Parathyroid adenoma (tissue), 2 donors: ENCODE results near the gene CGREF1.

Experiments
- H2AFZ ChIP-seq: fragments of 300-600 bp; sonication (generic); one replicate; pipeline ENCODE4 v1.7.0; 2017; ENCODE audit warnings: antibody characterized with exemption, mild to moderate bottlenecking
- H3K27ac ChIP-seq: fragments of 300-600 bp; sonication (generic); one replicate; pipeline ENCODE4 v1.7.0; 2017
- H3K27me3 ChIP-seq: fragments of 300-600 bp; sonication (generic); one replicate; pipeline ENCODE4 v1.7.0; 2017; ENCODE audit warnings: low read length; ENCODE audit not compliant: control insufficient read depth, insufficient read depth
- H3K36me3 ChIP-seq: fragments of 300-600 bp; sonication (generic); one replicate; pipeline ENCODE4 v1.7.0; 2017; ENCODE audit warnings: low read length; ENCODE audit not compliant: control insufficient read depth, insufficient read depth
- H3K4me1 ChIP-seq: fragments of 300-600 bp; sonication (generic); one replicate; pipeline ENCODE4 v1.7.0; 2017; ENCODE audit warnings: control low read depth
- H3K4me2 ChIP-seq: fragments of 300-600 bp; sonication (generic); one replicate; pipeline ENCODE4 v1.7.0; 2017; ENCODE audit warnings: low read length
- H3K4me3 ChIP-seq: fragments of 300-600 bp; sonication (generic); one replicate; pipeline ENCODE4 v1.7.0; 2017; ENCODE audit warnings: low read depth, low read length
- H3K79me2 ChIP-seq: fragments of 300-600 bp; sonication (generic); one replicate; pipeline ENCODE4 v1.7.0; 2017; ENCODE audit warnings: control low read depth
- H3K9ac ChIP-seq: fragments of 300-600 bp; sonication (generic); one replicate; pipeline ENCODE4 v1.7.0; 2017; ENCODE audit warnings: mild to moderate bottlenecking
- H3K9me3 ChIP-seq: fragments of 300-600 bp; sonication (generic); one replicate; pipeline ENCODE4 v1.7.0; 2017; ENCODE audit warnings: low read length; ENCODE audit not compliant: control insufficient read depth
- CTCF ChIP-seq: fragments of 300-600 bp; sonication (generic); IDR thresholded peaks from one replicate; pipeline ENCODE4 v1.7.0; 2017; ENCODE audit warnings: antibody characterized with exemption, mild to moderate bottlenecking
- donor health status: primary hyperparathyroidism.

The CGREF1 gene

GRCh38 chr2:27128668-27129571 lies 10.0 kb upstream of the CGREF1 start:
- peaks cover 9% of the 10 kb centered on the region for H3K4me1 ChIP-seq
- H3K27me3 ChIP-seq, result no peaks in the 10 kb centered on the region
- peaks cover 7% of the 10 kb centered on the region for H3K79me2 ChIP-seq
- H3K9me3 ChIP-seq, result no peaks in the 10 kb centered on the region
- no peaks in the 10 kb centered on the region for H3K36me3 ChIP-seq
- H3K4me3 ChIP-seq, result no peak overlapping the region
- no peak overlapping the region for H3K4me2 ChIP-seq
- no peak overlapping the region for H3K9ac ChIP-seq
- H2AFZ ChIP-seq, result no peak overlapping the region
- H3K27ac ChIP-seq, result no peak overlapping the region
- TF ChIP-seq CTCF, result no peak

- H3K27ac ChIP-seq, result no peak overlapping the region
- TF ChIP-seq CTCF, result no peak
- no peaks in the 10 kb centered on the region for H3K36me3 ChIP-seq
- peaks cover 2% of the 10 kb centered on the region for H3K4me1 ChIP-seq
- H3K4me3 ChIP-seq, result no peak overlapping the region
- no peak overlapping the region for H3K4me2 ChIP-seq
- no peak overlapping the region for H3K9ac ChIP-seq
- no peak overlapping the region for H2AFZ ChIP-seq
- no peaks in the 10 kb centered on the region for H3K9me3 ChIP-seq
- H3K27me3 ChIP-seq, result no peaks in the 10 kb centered on the region
- H3K79me2 ChIP-seq, result peaks cover 2% of the 10 kb centered on the region
Measured at GRCh38 chr2:27127883-27128667, 9.1 kb upstream of the CGREF1 start.

GRCh38 chr2:27126252-27126710 lies 7.4 kb upstream of the CGREF1 start:
- H3K4me1 ChIP-seq, result no peaks in the 10 kb centered on the region

GRCh38 chr2:27125104-27125503 lies 6.2 kb upstream of the CGREF1 start:
- Histone ChIP-seq H3K27ac (no peak overlapping the region), H3K9me3 (no peaks in the 10 kb centered on the region), H3K4me1 (no peaks in the 10 kb centered on the region), H3K36me3 (no peaks in the 10 kb centered on the region), H3K79me2 (no peaks in the 10 kb centered on the region), H3K4me3 (no peak overlapping the region), H2AFZ (no peak overlapping the region), H3K4me2 (no peak overlapping the region), H3K9ac (no peak overlapping the region), H3K27me3 (no peaks in the 10 kb centered on the region)
- no peak for TF ChIP-seq CTCF

More at GRCh38 chr2:27126252-27126710, 7.4 kb upstream of the CGREF1 start:
- Histone ChIP-seq H3K27me3 (no peaks in the 10 kb centered on the region), H3K79me2 (no peaks in the 10 kb centered on the region), H3K4me2 (no peak overlapping the region), H3K9me3 (no peaks in the 10 kb centered on the region), H3K4me3 (no peak overlapping the region), H3K27ac (no peak overlapping the region), H3K9ac (no peak overlapping the region), H2AFZ (no peak overlapping the region), H3K36me3 (no peaks in the 10 kb centered on the region)
- TF ChIP-seq CTCF, result no peak
